ENCODE results near the gene KCTD2. TPM values are rescaled to one million over a fixed set of nuclear protein-coding genes. Genes with fewer than 3 reads are reported as not detected.

Gene KCTD2
- total and polyA plus RNA-seq, 2 of the 13 experiments (the other 11 are each of a cell fraction or from before 2014, with no cell fraction given): 28.3 to 32.6 TPM

GRCh38 chr17:75087558-75088453, 40.8 kb downstream of the KCTD2 start, which contains the start of gene SLC16A5 (continued):
- TF ChIP-seq ATF5 (CRISPR knock-in tag; IDR thresholded peaks at IDR 0.05; ENCODE audit: low read depth) (no peak), MED1 (CRISPR knock-in tag; IDR thresholded peaks at IDR 0.05) (peak; percentile 77), ISL2 (CRISPR knock-in tag; IDR thresholded peaks at IDR 0.05) (peak; percentile 57; the same call in 1 of the 2 replicates), BCLAF1 (IDR thresholded peaks at IDR 0.05) (no peak), CBX1 (IDR thresholded peaks at IDR 0.05; ENCODE audit: low read depth) (peak; percentile 57), HES4 (CRISPR knock-in tag; IDR thresholded peaks at IDR 0.05; ENCODE audit: borderline replicate concordance) (0 out of 2 replicates have a peak, but pooled peaks have one; percentile 12)

Data from HepG2 (cell line).